IMR-90 (cell line): ENCODE measurements around the gene PLPPR3. TPM values are rescaled to one million over a fixed set of nuclear protein-coding genes. Genes with fewer than 3 reads are reported as not detected.

Experiments
- ATAC-seq: fragments of 200-7000 bp; cut with Tn5 transposase; 2 replicates; pipeline ENCODE4 v1.9.1; 2020; ENCODE audit warnings: low read depth, mild to moderate bottlenecking, moderate library complexity
- BruUV-seq: library from RNA; stranded (reverse); fragments of 400-500 nt; replicated peaks from 2 replicates; lab custom pipeline; 2021; lab: Mats Ljungman, UMichigan
- CTCF ChIA-PET: fragments of 300-600 bp; formaldehyde crosslinking; extraction: SDS; loops from one replicate; lab custom pipeline; 2021; ENCODE audit warnings: antibody characterized with exemption; lab: Yijun Ruan, JAX
- POLR2A ChIA-PET: fragments of 300-600 bp; sonication (Branson Sonifier 250); formaldehyde crosslinking; loops from one replicate; lab custom pipeline; 2022; ENCODE audit warnings: antibody characterized with exemption; ENCODE audit not compliant: unreplicated experiment; lab: Charles Lee
- DNase-seq: peaks from one replicate; pipeline ENCODE4 v3.0.0; 2013
- H2AFZ ChIP-seq: replicated peaks from 2 replicates; pipeline ENCODE3; 2013; ENCODE audit warnings: low read length, mild to moderate bottlenecking; ENCODE audit not compliant: poor library complexity
- H2AK5ac ChIP-seq: 2 replicates; pipeline ENCODE4 v1.6.1; 2013; ENCODE audit warnings: low read depth, low read length, inconsistent platforms
- H2AK9ac ChIP-seq: replicated peaks from 2 replicates; pipeline ENCODE3; 2013; ENCODE audit warnings: mild to moderate bottlenecking, low read depth, low read length, moderate library complexity; ENCODE audit not compliant: poor library complexity
- H2BK120ac ChIP-seq: 2 replicates; pipeline ENCODE4 v1.6.1; 2013; ENCODE audit warnings: low read depth, low read length, inconsistent platforms
- H2BK15ac ChIP-seq: 3 replicates; pipeline ENCODE4 v1.6.1; 2013; ENCODE audit warnings: low read depth, low read length, inconsistent platforms
- H2BK20ac ChIP-seq: 2 replicates; pipeline ENCODE4 v1.6.1; 2013; ENCODE audit warnings: low read depth, mild to moderate bottlenecking, inconsistent platforms, low read length, moderate library complexity
- H2BK5ac ChIP-seq: 2 replicates; pipeline ENCODE4 v1.6.1; 2013; ENCODE audit warnings: mild to moderate bottlenecking, low read depth, low read length, inconsistent platforms; ENCODE audit not compliant: poor library complexity, severe bottlenecking
- H3K14ac ChIP-seq: replicated peaks from 2 replicates; pipeline ENCODE4 v1.6.1; 2013; ENCODE audit warnings: low read depth, low read length, inconsistent platforms
- H3K18ac ChIP-seq: 2 replicates; pipeline ENCODE4 v1.6.1; 2013; ENCODE audit warnings: low read depth, low read length, control low read depth
- H3K23ac ChIP-seq: 2 replicates; pipeline ENCODE4 v1.6.1; 2013; ENCODE audit warnings: low read depth, low read length, inconsistent platforms
- H3K27ac ChIP-seq: 2 replicates; pipeline ENCODE4 v1.5.1; 2013; ENCODE audit warnings: mild to moderate bottlenecking, control low read depth, low read length; ENCODE audit not compliant: insufficient read depth
- H3K27me3 ChIP-seq: 2 replicates; pipeline ENCODE4 v1.6.1; 2013; ENCODE audit warnings: low read length; ENCODE audit not compliant: control insufficient read depth, insufficient read depth
- H3K36me3 ChIP-seq: 2 replicates; pipeline ENCODE4 v1.6.1; 2013; ENCODE audit warnings: low read length, mixed read lengths; ENCODE audit not compliant: control insufficient read depth, insufficient read depth
- H3K4ac ChIP-seq: 2 replicates; pipeline ENCODE4 v1.6.1; 2013; ENCODE audit warnings: low read depth, low read length, inconsistent platforms
- H3K4me1 ChIP-seq: 2 replicates; pipeline ENCODE4 v1.6.1; 2013; ENCODE audit warnings: low read length, mixed read lengths; ENCODE audit not compliant: control insufficient read depth, insufficient read depth
- H3K4me2 ChIP-seq: 2 replicates; pipeline ENCODE4 v1.6.1; 2013; ENCODE audit warnings: low read depth, mild to moderate bottlenecking, control low read depth, low read length, moderate library complexity
- H3K4me3 ChIP-seq: 2 replicates; pipeline ENCODE4 v1.5.1; 2013; ENCODE audit warnings: low read depth, mild to moderate bottlenecking, control low read depth, low read length, moderate library complexity; ENCODE audit not compliant: insufficient read depth
- H3K56ac ChIP-seq: 2 replicates; pipeline ENCODE4 v1.6.1; 2013; ENCODE audit warnings: low read length, inconsistent platforms; ENCODE audit not compliant: insufficient read depth; ENCODE audit errors: extremely low read depth
- H3K79me1 ChIP-seq, 2 experiments: 2 replicates each; pipeline ENCODE4 v1.6.1; 2013; ENCODE audit warnings: low read length in 2 of 2, inconsistent platforms in 1 of 2, low read depth in 1 of 2
- H3K9ac ChIP-seq: 2 replicates; pipeline ENCODE4 v1.6.1; 2013; ENCODE audit warnings: low read depth, low read length, control low read depth
- H3K9me1 ChIP-seq: 2 replicates; pipeline ENCODE4 v1.6.1; 2013; ENCODE audit warnings: low read length, inconsistent platforms; ENCODE audit not compliant: insufficient read depth
- H3K9me3 ChIP-seq: 2 replicates; pipeline ENCODE4 v1.6.1; 2013; ENCODE audit warnings: low read length; ENCODE audit not compliant: control insufficient read depth, insufficient read depth
- H4K20me1 ChIP-seq: 2 replicates; pipeline ENCODE4 v1.6.1; 2013; ENCODE audit warnings: low read length, inconsistent platforms; ENCODE audit not compliant: insufficient read depth
- H4K5ac ChIP-seq: 2 replicates; pipeline ENCODE4 v1.6.1; 2013; ENCODE audit warnings: mild to moderate bottlenecking, low read depth, low read length, control low read depth
- H4K8ac ChIP-seq, 2 experiments: 2 replicates each; pipeline ENCODE4 v1.6.1; 2013; ENCODE audit warnings: low read depth in 2 of 2, low read length in 2 of 2, control low read depth in 1 of 2, inconsistent platforms in 1 of 2
- H4K91ac ChIP-seq: 2 replicates; pipeline ENCODE4 v1.6.1; 2013; ENCODE audit warnings: low read depth, low read length, inconsistent platforms; ENCODE audit not compliant: insufficient read depth
- BHLHE40 ChIP-seq: fragments of 150-350 bp; IDR thresholded peaks from 2 replicates; pipeline ENCODE4 v1.6.1; 2016; ENCODE audit warnings: mild to moderate bottlenecking, low read depth, low read length
- CHD1 ChIP-seq: IDR thresholded peaks from 2 replicates; pipeline ENCODE4 v1.6.1; 2012; ENCODE audit warnings: low read depth, low read length, improper control_type of control experiment
- ELK1 ChIP-seq: fragments of 150-350 bp; IDR thresholded peaks from 2 replicates; pipeline ENCODE4 v1.6.1; 2016; ENCODE audit warnings: low read depth, mild to moderate bottlenecking, low read length, moderate library complexity, borderline replicate concordance
- MAFK ChIP-seq: IDR thresholded peaks from 2 replicates; pipeline ENCODE4 v1.6.1; 2012; ENCODE audit warnings: low read depth, low read length, improper control_type of control experiment
- POLR2A ChIP-seq: IDR thresholded peaks from 2 replicates; pipeline ENCODE4 v1.6.1; 2012; ENCODE audit warnings: mild to moderate bottlenecking, low read depth, low read length
- RCOR1 ChIP-seq: IDR thresholded peaks from 2 replicates; pipeline ENCODE4 v1.6.1; 2012; ENCODE audit warnings: mild to moderate bottlenecking, low read length, improper control_type of control experiment; ENCODE audit not compliant: insufficient replicate concordance
- USF2 ChIP-seq: fragments of 150-350 bp; IDR thresholded peaks from 2 replicates; pipeline ENCODE4 v1.6.1; 2017; ENCODE audit warnings: mild to moderate bottlenecking, antibody characterized with exemption, low read length, low read depth
- WGBS, 2 experiments: methylation state at CpG; one replicate each; pipeline versions ENCODE4 v1.1.5 to v1.1.7; 2013; ENCODE audit warnings: missing lambda C conversion rate in 2 of 2; ENCODE audit not compliant: insufficient read length in 1 of 2; ENCODE audit errors: extremely low coverage in 2 of 2; 5-methylcytosine and 5-hydroxymethylcytosine counted together
- dilution Hi-C: fragments of 300-500 bp; cut with HindIII; formaldehyde crosslinking; loops from one replicate; pipeline ENCODE4 v1.14.3; 2018; ENCODE audit warnings: low sequenced_read_pairs; ENCODE audit not compliant: unreplicated experiment
- in situ Hi-C: fragments of 300-500 bp; cut with MboI; formaldehyde crosslinking; loops from 3 replicates; pipeline ENCODE4 v1.14.3; 2019; ENCODE audit warnings: low sequenced_read_pairs, inconsistent platforms, mixed read lengths
- intact Hi-C: fragments of 100-400 bp; cut with micrococcal nuclease; formaldehyde crosslinking; loops from 2 replicates; pipeline ENCODE4 v1.10.0; 2022
- polyA plus RNA-seq, 3 experiments: library from polyadenylated mRNA; depleted of rRNA; stranded (reverse); fragments of >200 nt; gene quantifications; 2 replicates each; pipeline ENCODE4 v1.2.3, GENCODE V29; 2012; ENCODE audit warnings: low replicate concordance in 1 of 3
- total RNA-seq: library from RNA; depleted of rRNA; stranded (reverse); fragments of >200 nt; gene quantifications from 2 replicates; pipeline ENCODE4 v1.2.3, GENCODE V29; 2012
- TF ChIP-seq, protein P1 (sequence below): conservative IDR thresholded peaks from 2 replicates; pipeline ENCODE4 v1.5.1; 2012; ENCODE audit warnings: mild to moderate bottlenecking, low read depth, low read length, improper control_type of control experiment

The PLPPR3 gene
- total and polyA plus RNA-seq, 2 of the 4 experiments (the other 2 are of a cell fraction) = 0.36 to 1.2 TPM

GRCh38 chr19:812747-813218 lies 9.0 kb downstream of the PLPPR3 start:
- no peak overlapping the region for H2AK5ac ChIP-seq
- WGBS, 2 experiments = 93% methylated on average over 38 of the region's 72 CpGs; no CpG with 5 or more reads in 1 of the 2 experiments
- POLR2A ChIA-PET = no interaction called here
- no peak for ATAC-seq
- peaks cover 67% of the 10 kb centered on the region for H3K36me3 ChIP-seq
- no peak for DNase-seq
- BruUV-seq = no TSS peak
- H3K4me2 ChIP-seq = no peak overlapping the region
- H2BK20ac ChIP-seq = no peak overlapping the region
- H2BK120ac ChIP-seq = no peak overlapping the region
- H3K14ac ChIP-seq = no peak overlapping the region
- in situ Hi-C loops = no loop called here
- no peak overlapping the region for H2BK5ac ChIP-seq
- intact Hi-C loops = no loop called here
- peaks cover 49% of the 10 kb centered on the region for H4K20me1 ChIP-seq
- CTCF ChIA-PET = no interaction called here
- H3K9ac ChIP-seq = no peak overlapping the region
- TF ChIP-seq, protein P1, sequence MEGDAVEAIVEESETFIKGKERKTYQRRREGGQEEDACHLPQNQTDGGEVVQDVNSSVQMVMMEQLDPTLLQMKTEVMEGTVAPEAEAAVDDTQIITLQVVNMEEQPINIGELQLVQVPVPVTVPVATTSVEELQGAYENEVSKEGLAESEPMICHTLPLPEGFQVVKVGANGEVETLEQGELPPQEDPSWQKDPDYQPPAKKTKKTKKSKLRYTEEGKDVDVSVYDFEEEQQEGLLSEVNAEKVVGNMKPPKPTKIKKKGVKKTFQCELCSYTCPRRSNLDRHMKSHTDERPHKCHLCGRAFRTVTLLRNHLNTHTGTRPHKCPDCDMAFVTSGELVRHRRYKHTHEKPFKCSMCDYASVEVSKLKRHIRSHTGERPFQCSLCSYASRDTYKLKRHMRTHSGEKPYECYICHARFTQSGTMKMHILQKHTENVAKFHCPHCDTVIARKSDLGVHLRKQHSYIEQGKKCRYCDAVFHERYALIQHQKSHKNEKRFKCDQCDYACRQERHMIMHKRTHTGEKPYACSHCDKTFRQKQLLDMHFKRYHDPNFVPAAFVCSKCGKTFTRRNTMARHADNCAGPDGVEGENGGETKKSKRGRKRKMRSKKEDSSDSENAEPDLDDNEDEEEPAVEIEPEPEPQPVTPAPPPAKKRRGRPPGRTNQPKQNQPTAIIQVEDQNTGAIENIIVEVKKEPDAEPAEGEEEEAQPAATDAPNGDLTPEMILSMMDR = no peak
- TF ChIP-seq ELK1 (no peak), RCOR1 (no peak), MAFK (no peak), BHLHE40 (no peak), CHD1 (no peak), POLR2A (no peak), USF2 (no peak)
- H4K5ac ChIP-seq = no peak overlapping the region
- H3K56ac ChIP-seq = no peak overlapping the region
- no peak overlapping the region for H3K4me3 ChIP-seq
- H4K91ac ChIP-seq = no peak overlapping the region
- no peaks in the 10 kb centered on the region for H3K9me3 ChIP-seq
- no peak overlapping the region for H2AK9ac ChIP-seq
- H2BK15ac ChIP-seq = no peak overlapping the region
- H4K8ac ChIP-seq = no peak overlapping the region
- H3K27ac ChIP-seq = no peak overlapping the region
- H3K27me3 ChIP-seq = no peaks in the 10 kb centered on the region
- no peaks in the 10 kb centered on the region for H3K4me1 ChIP-seq
- dilution Hi-C loops = no loop called here
- H3K4ac ChIP-seq = no peak overlapping the region
- no peaks in the 10 kb centered on the region for H3K9me1 ChIP-seq
- no peak overlapping the region for H3K18ac ChIP-seq
- peaks cover 8 to 24% of the 10 kb centered on the region in 2 experiments for H3K79me1 ChIP-seq
- no peak overlapping the region for H2AFZ ChIP-seq
- H3K23ac ChIP-seq = no peak overlapping the region
